ENCODE measurements around the gene SCGB2A2.
A peak's percentile ranks its signal among the peaks of the same experiment; 100 is the strongest.

Gene SCGB2A2

GRCh38 chr11:62256281-62256680, 13.7 kb upstream of the SCGB2A2 start:
- Histone ChIP-seq H2BK15ac (ENCODE audit: low read depth, poor library complexity, severe bottlenecking) (no peak overlapping the region), H3K36me3 (ENCODE audit: control insufficient read depth in 1 of 2, insufficient read depth in 2 of 2, low read depth in 1 of 2, low read length in 2 of 2) (no peaks in the 10 kb centered on the region), H2BK12ac (ENCODE audit: low read length in 2 of 2) (no peak overlapping the region), H2BK5ac (ENCODE audit: low read depth, low read length, poor library complexity, severe bottlenecking) (no peak overlapping the region), H3K79me1 (replicated peaks; ENCODE audit: low read length, poor library complexity, severe bottlenecking) (no peaks in the 10 kb centered on the region), H4K91ac (ENCODE audit: low read length) (no peak overlapping the region), H3K14ac (ENCODE audit: low read length in 2 of 2) (no peak overlapping the region), H3K4ac (ENCODE audit: low read depth in 1 of 2, low read length in 2 of 2) (no peak overlapping the region), H3K27me3 (ENCODE audit: control insufficient read depth in 1 of 2, insufficient read depth in 1 of 2, low read length in 2 of 2) (peaks cover 11 to 12% of the 10 kb centered on the region in 2 experiments), H4K8ac (ENCODE audit: low read length) (no peak overlapping the region), H2BK120ac (ENCODE audit: low read depth, low read length) (no peak overlapping the region), H3K23ac (ENCODE audit: low read length in 2 of 2) (no peak overlapping the region), H3K9me3 (ENCODE audit: control insufficient read depth, low read length) (peaks cover 26% of the 10 kb centered on the region), H3K4me1 (ENCODE audit: control insufficient read depth, insufficient read depth, low read depth, low read length) (no peaks in the 10 kb centered on the region), H3K4me2 (ENCODE audit: low read length, poor library complexity, severe bottlenecking) (no peak overlapping the region), H3K27ac (ENCODE audit: low read length, poor library complexity, severe bottlenecking) (no peak overlapping the region), H3K4me3 (ENCODE audit: insufficient read depth in 1 of 2, low read depth in 1 of 2, low read length in 2 of 2) (no peak overlapping the region), H3K9ac (ENCODE audit: low read length) (no peak overlapping the region), H3K18ac (ENCODE audit: low read depth in 1 of 2, low read length in 2 of 2) (no peak overlapping the region), H2AK5ac (ENCODE audit: low read length, severe bottlenecking) (no peak overlapping the region), H2AFZ (ENCODE audit: low read depth, low read length) (no peak overlapping the region)
- DNase-seq, result no peak
- 82% methylated on average over 1 of the region's 2 CpGs for WGBS

GRCh38 chr11:62260261-62260953, 9.6 kb upstream of the SCGB2A2 start:
- DNase-seq, result no peak
- WGBS, result 75% methylated on average over 6 of the region's 6 CpGs
- Histone ChIP-seq H2AK5ac (ENCODE audit: low read length, severe bottlenecking) (no peak overlapping the region), H3K79me1 (replicated peaks; ENCODE audit: low read length, poor library complexity, severe bottlenecking) (no peaks in the 10 kb centered on the region), H2BK5ac (ENCODE audit: low read depth, low read length, poor library complexity, severe bottlenecking) (no peak overlapping the region), H2BK12ac (ENCODE audit: low read length in 2 of 2) (no peak overlapping the region), H3K36me3 (ENCODE audit: control insufficient read depth in 1 of 2, insufficient read depth in 2 of 2, low read depth in 1 of 2, low read length in 2 of 2) (no peaks in the 10 kb centered on the region), H3K14ac (ENCODE audit: low read length in 2 of 2) (no peak overlapping the region), H3K4ac (ENCODE audit: low read depth in 1 of 2, low read length in 2 of 2) (no peak overlapping the region), H3K4me1 (ENCODE audit: control insufficient read depth, insufficient read depth, low read depth, low read length) (no peaks in the 10 kb centered on the region), H3K23ac (ENCODE audit: low read length in 2 of 2) (no peak overlapping the region), H2AFZ (ENCODE audit: low read depth, low read length) (no peak overlapping the region), H3K27ac (ENCODE audit: low read length, poor library complexity, severe bottlenecking) (no peak overlapping the region), H3K18ac (ENCODE audit: low read depth in 1 of 2, low read length in 2 of 2) (no peak overlapping the region), H4K8ac (ENCODE audit: low read length) (no peak overlapping the region), H3K4me2 (ENCODE audit: low read length, poor library complexity, severe bottlenecking) (no peak overlapping the region), H4K91ac (ENCODE audit: low read length) (no peak overlapping the region), H3K9me3 (ENCODE audit: control insufficient read depth, low read length) (no peaks in the 10 kb centered on the region), H3K9ac (ENCODE audit: low read length) (no peak overlapping the region), H2BK120ac (ENCODE audit: low read depth, low read length) (no peak overlapping the region), H2BK15ac (ENCODE audit: low read depth, poor library complexity, severe bottlenecking) (no peak overlapping the region), H3K27me3 (ENCODE audit: control insufficient read depth in 1 of 2, insufficient read depth in 1 of 2, low read length in 2 of 2) (peaks cover 17 to 20% of the 10 kb centered on the region in 2 experiments), H3K4me3 (ENCODE audit: insufficient read depth in 1 of 2, low read depth in 1 of 2, low read length in 2 of 2) (no peak overlapping the region)

GRCh38 chr11:62264004-62264403, 6.0 kb upstream of the SCGB2A2 start:
- Histone ChIP-seq H3K9ac (ENCODE audit: low read length) (no peak overlapping the region), H4K8ac (ENCODE audit: low read length) (no peak overlapping the region), H3K23ac (ENCODE audit: low read length in 2 of 2) (no peak overlapping the region), H3K18ac (ENCODE audit: low read depth in 1 of 2, low read length in 2 of 2) (no peak overlapping the region), H3K4ac (ENCODE audit: low read depth in 1 of 2, low read length in 2 of 2) (no peak overlapping the region), H2AK5ac (ENCODE audit: low read length, severe bottlenecking) (no peak overlapping the region), H3K9me3 (ENCODE audit: control insufficient read depth, low read length) (no peaks in the 10 kb centered on the region), H3K27me3 (ENCODE audit: control insufficient read depth in 1 of 2, insufficient read depth in 1 of 2, low read length in 2 of 2) (peaks cover 17 to 26% of the 10 kb centered on the region in 2 experiments), H3K4me3 (ENCODE audit: insufficient read depth in 1 of 2, low read depth in 1 of 2, low read length in 2 of 2) (no peak overlapping the region), H2BK120ac (ENCODE audit: low read depth, low read length) (no peak overlapping the region), H3K4me2 (ENCODE audit: low read length, poor library complexity, severe bottlenecking) (no peak overlapping the region), H4K91ac (ENCODE audit: low read length) (no peak overlapping the region), H3K14ac (ENCODE audit: low read length in 2 of 2) (no peak overlapping the region), H2BK12ac (ENCODE audit: low read length in 2 of 2) (no peak overlapping the region), H3K4me1 (ENCODE audit: control insufficient read depth, insufficient read depth, low read depth, low read length) (no peaks in the 10 kb centered on the region), H3K79me1 (replicated peaks; ENCODE audit: low read length, poor library complexity, severe bottlenecking) (no peaks in the 10 kb centered on the region), H2AFZ (ENCODE audit: low read depth, low read length) (no peak overlapping the region), H3K27ac (ENCODE audit: low read length, poor library complexity, severe bottlenecking) (no peak overlapping the region), H2BK15ac (ENCODE audit: low read depth, poor library complexity, severe bottlenecking) (no peak overlapping the region), H3K36me3 (ENCODE audit: control insufficient read depth in 1 of 2, insufficient read depth in 2 of 2, low read depth in 1 of 2, low read length in 2 of 2) (no peaks in the 10 kb centered on the region), H2BK5ac (ENCODE audit: low read depth, low read length, poor library complexity, severe bottlenecking) (no peak overlapping the region)
- DNase-seq, result no peak
- WGBS, result 53% methylated on average over 1 of the region's 1 CpG

GRCh38 chr11:62266558-62266957, 3.4 kb upstream of the SCGB2A2 start:
- no peak for DNase-seq
- Histone ChIP-seq H2BK15ac (ENCODE audit: low read depth, poor library complexity, severe bottlenecking) (no peak overlapping the region), H2BK5ac (ENCODE audit: low read depth, low read length, poor library complexity, severe bottlenecking) (no peak overlapping the region), H3K4me1 (ENCODE audit: control insufficient read depth, insufficient read depth, low read depth, low read length) (no peaks in the 10 kb centered on the region), H2BK12ac (ENCODE audit: low read length in 2 of 2) (no peak overlapping the region), H3K18ac (ENCODE audit: low read depth in 1 of 2, low read length in 2 of 2) (no peak overlapping the region), H2BK120ac (ENCODE audit: low read depth, low read length) (no peak overlapping the region), H3K4me3 (ENCODE audit: insufficient read depth in 1 of 2, low read depth in 1 of 2, low read length in 2 of 2) (no peak overlapping the region), H2AFZ (ENCODE audit: low read depth, low read length) (no peak overlapping the region), H3K23ac (ENCODE audit: low read length in 2 of 2) (no peak overlapping the region), H3K9ac (ENCODE audit: low read length) (peak overlapping the region; percentile 8), H3K4me2 (ENCODE audit: low read length, poor library complexity, severe bottlenecking) (no peak overlapping the region), H3K9me3 (ENCODE audit: control insufficient read depth, low read length) (no peaks in the 10 kb centered on the region), H2AK5ac (ENCODE audit: low read length, severe bottlenecking) (no peak overlapping the region), H4K8ac (ENCODE audit: low read length) (no peak overlapping the region), H4K91ac (ENCODE audit: low read length) (no peak overlapping the region), H3K79me1 (replicated peaks; ENCODE audit: low read length, poor library complexity, severe bottlenecking) (no peaks in the 10 kb centered on the region), H3K27me3 (ENCODE audit: control insufficient read depth in 1 of 2, insufficient read depth in 1 of 2, low read length in 2 of 2) (peaks cover 18 to 22% of the 10 kb centered on the region in 2 experiments), H3K27ac (ENCODE audit: low read length, poor library complexity, severe bottlenecking) (no peak overlapping the region), H3K14ac (ENCODE audit: low read length in 2 of 2) (no peak overlapping the region), H3K4ac (ENCODE audit: low read depth in 1 of 2, low read length in 2 of 2) (no peak overlapping the region), H3K36me3 (ENCODE audit: control insufficient read depth in 1 of 2, insufficient read depth in 2 of 2, low read depth in 1 of 2, low read length in 2 of 2) (no peaks in the 10 kb centered on the region)
- WGBS, result 76% methylated on average over 4 of the region's 4 CpGs

Measured in mesenchymal stem cell (in vitro differentiated cells and primary cell).